Parathyroid adenoma (tissue), 2 donors: ENCODE results near the gene KDM1A.
"Not testable (repeated sequence)": the region's sequence is repeated elsewhere in the genome, so short reads cannot be mapped to it uniquely, and the experiment has no call there.

Source experiments
- H2AFZ ChIP-seq: fragments of 300-600 bp; sonication (generic); one replicate; pipeline ENCODE4 v1.7.0; 2017; ENCODE audit warnings: antibody characterized with exemption, mild to moderate bottlenecking
- H3K27ac ChIP-seq: fragments of 300-600 bp; sonication (generic); one replicate; pipeline ENCODE4 v1.7.0; 2017
- H3K27me3 ChIP-seq: fragments of 300-600 bp; sonication (generic); one replicate; pipeline ENCODE4 v1.7.0; 2017; ENCODE audit warnings: low read length; ENCODE audit not compliant: control insufficient read depth, insufficient read depth
- H3K36me3 ChIP-seq: fragments of 300-600 bp; sonication (generic); one replicate; pipeline ENCODE4 v1.7.0; 2017; ENCODE audit warnings: low read length; ENCODE audit not compliant: control insufficient read depth, insufficient read depth
- H3K4me1 ChIP-seq: fragments of 300-600 bp; sonication (generic); one replicate; pipeline ENCODE4 v1.7.0; 2017; ENCODE audit warnings: control low read depth
- H3K4me2 ChIP-seq: fragments of 300-600 bp; sonication (generic); one replicate; pipeline ENCODE4 v1.7.0; 2017; ENCODE audit warnings: low read length
- H3K4me3 ChIP-seq: fragments of 300-600 bp; sonication (generic); one replicate; pipeline ENCODE4 v1.7.0; 2017; ENCODE audit warnings: low read depth, low read length
- H3K79me2 ChIP-seq: fragments of 300-600 bp; sonication (generic); one replicate; pipeline ENCODE4 v1.7.0; 2017; ENCODE audit warnings: control low read depth
- H3K9ac ChIP-seq: fragments of 300-600 bp; sonication (generic); one replicate; pipeline ENCODE4 v1.7.0; 2017; ENCODE audit warnings: mild to moderate bottlenecking
- H3K9me3 ChIP-seq: fragments of 300-600 bp; sonication (generic); one replicate; pipeline ENCODE4 v1.7.0; 2017; ENCODE audit warnings: low read length; ENCODE audit not compliant: control insufficient read depth
- CTCF ChIP-seq: fragments of 300-600 bp; sonication (generic); IDR thresholded peaks from one replicate; pipeline ENCODE4 v1.7.0; 2017; ENCODE audit warnings: antibody characterized with exemption, mild to moderate bottlenecking
- donor health status: primary hyperparathyroidism.

The KDM1A gene

GRCh38 chr1:22983944-22984343 is 35.3 kb upstream of the KDM1A start:
- no peak overlapping the region for H3K4me3 ChIP-seq
- H3K79me2 ChIP-seq = no peaks in the 10 kb centered on the region
- H3K4me1 ChIP-seq = peaks cover 6% of the 10 kb centered on the region
- no peak for TF ChIP-seq CTCF
- H3K9ac ChIP-seq = no peak overlapping the region
- peak overlapping the region; percentile 64 for H3K27ac ChIP-seq
- peak overlapping the region; percentile 58 for H3K4me2 ChIP-seq
- no peaks in the 10 kb centered on the region for H3K27me3 ChIP-seq
- no peak overlapping the region for H2AFZ ChIP-seq
- no peaks in the 10 kb centered on the region for H3K36me3 ChIP-seq
- H3K9me3 ChIP-seq = no peaks in the 10 kb centered on the region

GRCh38 chr1:22992384-22992783 is 26.9 kb upstream of the KDM1A start:
- not testable (repeated sequence) for H3K4me1 ChIP-seq, H3K36me3 ChIP-seq, H3K4me2 ChIP-seq, H2AFZ ChIP-seq, H3K4me3 ChIP-seq, H3K9me3 ChIP-seq, H3K9ac ChIP-seq, H3K27ac ChIP-seq, H3K79me2 ChIP-seq, H3K27me3 ChIP-seq

- not testable (repeated sequence) for H3K27me3 ChIP-seq, H3K9ac ChIP-seq, H3K4me3 ChIP-seq, H2AFZ ChIP-seq, H3K9me3 ChIP-seq, H3K4me1 ChIP-seq, H3K27ac ChIP-seq, H3K79me2 ChIP-seq, H3K4me2 ChIP-seq, H3K36me3 ChIP-seq
Observed at GRCh38 chr1:22993220-22993795, 26.0 kb upstream of the KDM1A start.

GRCh38 chr1:22995774-22996173 is 23.5 kb upstream of the KDM1A start:
- H2AFZ ChIP-seq = no peak overlapping the region
- no peaks in the 10 kb centered on the region for H3K27me3 ChIP-seq
- no peaks in the 10 kb centered on the region for H3K79me2 ChIP-seq
- no peaks in the 10 kb centered on the region for H3K4me1 ChIP-seq
- no peak overlapping the region for H3K4me2 ChIP-seq
- no peak for TF ChIP-seq CTCF
- no peaks in the 10 kb centered on the region for H3K36me3 ChIP-seq
- no peak overlapping the region for H3K9ac ChIP-seq
- H3K9me3 ChIP-seq = no peaks in the 10 kb centered on the region
- H3K27ac ChIP-seq = no peak overlapping the region
- H3K4me3 ChIP-seq = no peak overlapping the region

- not testable (repeated sequence) for H3K36me3 ChIP-seq, H3K27me3 ChIP-seq, H3K9me3 ChIP-seq, H3K4me1 ChIP-seq, H3K79me2 ChIP-seq, H3K9ac ChIP-seq, H2AFZ ChIP-seq, H3K4me2 ChIP-seq, H3K27ac ChIP-seq, H3K4me3 ChIP-seq
Observed at GRCh38 chr1:22997528-22997927, 21.7 kb upstream of the KDM1A start.

- not testable (repeated sequence) for H3K27ac ChIP-seq, H3K4me3 ChIP-seq, H2AFZ ChIP-seq, H3K9ac ChIP-seq, H3K36me3 ChIP-seq, H3K4me1 ChIP-seq, H3K9me3 ChIP-seq, H3K79me2 ChIP-seq, H3K27me3 ChIP-seq, H3K4me2 ChIP-seq
Observed at GRCh38 chr1:23000133-23000532, 19.1 kb upstream of the KDM1A start.

- H2AFZ ChIP-seq, H3K4me2 ChIP-seq, H3K4me1 ChIP-seq, H3K36me3 ChIP-seq, H3K9me3 ChIP-seq, H3K79me2 ChIP-seq, H3K27ac ChIP-seq, H3K4me3 ChIP-seq, H3K27me3 ChIP-seq, H3K9ac ChIP-seq: not testable (repeated sequence)
Observed at GRCh38 chr1:23002218-23002617, 17.1 kb upstream of the KDM1A start.
